Measurements from ENCODE around the gene TEX35. TPM values are rescaled to one million over a fixed set of nuclear protein-coding genes. Genes with fewer than 3 reads are reported as not detected.

The TEX35 gene
- total RNA-seq, 1 donor from 2014 or later = not detected

GRCh38 chr1:178529364-178530036, 16.6 kb downstream of the TEX35 start:
- peaks cover 2% of the 10 kb centered on the region for H3K9me3 Mint-ChIP-seq
- no peak overlapping the region for H3K4me3 Mint-ChIP-seq
- H3K27me3 Mint-ChIP-seq (ENCODE audit: low read depth) = no peaks in the 10 kb centered on the region
- TF ChIP-seq CTCF (conservative IDR thresholded peaks at IDR 0.05) = no peak
- H3K27ac Mint-ChIP-seq (ENCODE audit: unreplicated experiment) = peak overlapping the region; percentile 39
- peaks cover 19% of the 10 kb centered on the region for H3K4me1 Mint-ChIP-seq
- no peak for DNase-seq (ENCODE audit: low read depth, low spot score)
- H3K36me3 Mint-ChIP-seq (ENCODE audit: low read depth) = no peaks in the 10 kb centered on the region

- no peak overlapping the region for H3K27ac Mint-ChIP-seq (ENCODE audit: unreplicated experiment)
- no peak for TF ChIP-seq CTCF (conservative IDR thresholded peaks at IDR 0.05)
- H3K4me3 Mint-ChIP-seq = no peak overlapping the region
- H3K9me3 Mint-ChIP-seq = peaks cover 2% of the 10 kb centered on the region
- no peaks in the 10 kb centered on the region for H3K36me3 Mint-ChIP-seq (ENCODE audit: low read depth)
- H3K4me1 Mint-ChIP-seq = peaks cover 16% of the 10 kb centered on the region
- DNase-seq (ENCODE audit: low read depth, low spot score) = no peak
- H3K27me3 Mint-ChIP-seq (ENCODE audit: low read depth) = no peaks in the 10 kb centered on the region
Measured at GRCh38 chr1:178530037-178530402, 17.1 kb downstream of the TEX35 start.

GRCh38 chr1:178530502-178530901, 17.6 kb downstream of the TEX35 start:
- Mint-ChIP-seq H3K27me3 (ENCODE audit: low read depth) (no peaks in the 10 kb centered on the region), H3K27ac (ENCODE audit: unreplicated experiment) (peak overlapping the region; percentile 1), H3K4me1 (peaks cover 11% of the 10 kb centered on the region), H3K36me3 (ENCODE audit: low read depth) (no peaks in the 10 kb centered on the region), H3K9me3 (no peaks in the 10 kb centered on the region), H3K4me3 (no peak overlapping the region)
- DNase-seq (ENCODE audit: low read depth, low spot score) = no peak
- no peak for TF ChIP-seq CTCF (conservative IDR thresholded peaks at IDR 0.05)

- peaks cover 10% of the 10 kb centered on the region for H3K4me1 Mint-ChIP-seq
- H3K36me3 Mint-ChIP-seq (ENCODE audit: low read depth) = no peaks in the 10 kb centered on the region
- TF ChIP-seq CTCF (conservative IDR thresholded peaks at IDR 0.05) = no peak
- no peaks in the 10 kb centered on the region for H3K27me3 Mint-ChIP-seq (ENCODE audit: low read depth)
- DNase-seq (ENCODE audit: low read depth, low spot score) = no peak
- H3K27ac Mint-ChIP-seq (ENCODE audit: unreplicated experiment) = no peak overlapping the region
- no peak overlapping the region for H3K4me3 Mint-ChIP-seq
- no peaks in the 10 kb centered on the region for H3K9me3 Mint-ChIP-seq
Measured at GRCh38 chr1:178531887-178532286, 19.0 kb downstream of the TEX35 start.

GRCh38 chr1:178532392-178532791, 19.5 kb downstream of the TEX35 start:
- Mint-ChIP-seq H3K4me1 (peaks cover 10% of the 10 kb centered on the region), H3K36me3 (ENCODE audit: low read depth) (no peaks in the 10 kb centered on the region), H3K27me3 (ENCODE audit: low read depth) (no peaks in the 10 kb centered on the region), H3K9me3 (no peaks in the 10 kb centered on the region), H3K4me3 (peak overlapping the region; percentile 54), H3K27ac (ENCODE audit: unreplicated experiment) (no peak overlapping the region)
- DNase-seq (ENCODE audit: low read depth, low spot score) = peak; percentile 86
- TF ChIP-seq CTCF (conservative IDR thresholded peaks at IDR 0.05) = peak; percentile 88

All from neural crest cell (in vitro differentiated cells).